ENCODE results near the gene SUSD5.
"Not testable (repeated sequence)": the region's sequence is repeated elsewhere in the genome, so short reads cannot be mapped to it uniquely, and the experiment has no call there.

SUSD5 gene

DNA sequence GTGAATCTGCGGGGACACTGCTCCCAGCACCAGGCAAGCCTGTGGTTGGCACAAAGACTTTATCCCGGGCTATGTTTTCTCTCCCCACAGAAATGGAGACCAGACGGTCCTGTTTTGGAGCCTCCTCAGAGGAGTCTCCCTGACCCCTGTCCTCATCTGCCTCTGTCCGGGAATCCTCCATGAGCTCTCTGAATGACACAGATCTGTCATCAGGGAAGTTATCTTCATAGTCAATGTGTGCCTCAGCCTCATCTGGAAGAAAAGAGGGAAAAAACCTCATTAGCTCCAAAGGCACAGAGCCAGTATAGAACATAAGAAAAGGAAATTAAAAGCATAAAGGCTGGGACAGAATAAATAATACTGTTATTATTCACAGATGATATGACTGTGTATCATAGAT, 64.8 kb downstream of the SUSD5 start:
- no peaks in the 10 kb centered on the region for H3K36me3 Mint-ChIP-seq
- H3K9me3 Mint-ChIP-seq: no peaks in the 10 kb centered on the region
- ATAC-seq (replicated peaks) (no peak), DNase-seq (no peak)
- peaks cover 4 to 6% of the 10 kb centered on the region in 2 donors for H3K4me1 Mint-ChIP-seq
- H3K27me3 Mint-ChIP-seq: peaks cover 11% of the 10 kb centered on the region in 2 donors
- no peak overlapping the region for H3K27ac Mint-ChIP-seq
- H3K4me3 Mint-ChIP-seq: no peak overlapping the region

DNA sequence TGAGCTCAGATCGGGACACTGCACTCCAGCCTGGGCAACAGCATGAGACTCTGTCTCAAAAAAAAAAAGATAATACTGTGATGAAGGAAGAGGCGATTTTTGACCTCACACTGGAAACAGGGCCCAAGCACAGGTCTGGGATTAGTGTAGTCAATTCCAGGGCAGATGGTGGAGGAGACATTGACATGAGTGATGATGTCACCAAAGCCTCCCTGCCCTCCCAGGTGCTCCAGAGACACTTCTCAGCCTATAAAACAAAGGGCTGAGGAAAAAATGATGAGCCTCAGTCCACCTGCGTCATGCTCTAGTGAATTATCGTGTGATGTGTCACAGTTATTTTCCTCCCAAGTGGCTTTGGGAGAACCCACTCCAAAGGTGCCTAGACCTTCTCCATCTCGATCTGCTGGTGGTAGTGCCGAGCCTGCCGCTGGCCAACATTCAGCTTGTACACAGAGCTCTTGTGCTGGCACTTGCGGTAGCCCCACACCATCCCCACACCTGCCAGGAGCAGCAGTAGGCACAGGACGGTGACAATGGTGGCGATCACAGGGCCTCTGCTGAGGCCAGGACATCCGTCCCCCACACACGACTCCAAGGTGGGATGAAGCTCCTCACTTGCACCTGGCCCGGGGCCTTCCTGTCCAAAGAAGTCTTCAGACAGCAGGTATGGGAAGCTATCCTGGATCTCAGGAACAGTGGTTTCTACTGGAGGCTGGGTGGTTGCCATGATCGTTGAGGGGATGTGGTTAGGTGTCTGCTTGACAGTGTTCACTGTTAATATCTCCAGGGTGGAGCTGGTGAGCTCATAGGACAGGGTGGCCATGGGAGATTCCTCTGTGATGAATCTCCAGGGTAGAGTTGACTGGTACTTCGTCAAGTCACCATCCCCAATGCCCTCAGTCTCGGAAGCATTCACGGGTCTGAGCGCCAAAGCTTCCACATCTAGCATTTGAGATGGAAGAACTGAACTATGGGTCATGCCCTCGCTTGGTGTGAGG, 65.9 kb downstream of the SUSD5 start:
- no peak for ATAC-seq (replicated peaks)
- no peaks in the 10 kb centered on the region for H3K36me3 Mint-ChIP-seq

DNA sequence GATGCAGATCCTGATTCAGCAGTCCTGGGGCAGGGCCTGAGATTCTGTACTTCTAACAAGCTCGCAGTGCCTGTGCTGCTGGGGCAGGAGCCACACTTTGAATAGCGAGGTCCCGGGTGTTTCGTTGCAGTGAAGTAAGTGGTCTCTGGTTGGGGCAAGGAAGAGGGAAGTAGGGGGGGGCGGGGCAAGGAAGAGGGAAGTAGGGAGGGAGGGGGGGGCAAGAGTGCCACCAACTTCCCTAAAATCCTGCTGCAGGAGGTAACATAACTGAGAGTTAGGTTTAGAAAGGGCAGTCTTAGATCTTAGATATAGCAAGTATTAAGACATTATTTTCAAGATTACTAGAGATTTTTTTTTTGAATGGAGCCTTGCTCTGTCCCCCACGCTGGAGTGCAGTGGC, 69.3 kb downstream of the SUSD5 start:
- ATAC-seq (replicated peaks): peak in 1 of 2 donors; percentile 27
- peak overlapping the region; percentile 27 for H3K27ac Mint-ChIP-seq
- peaks cover 0 to 8% of the 10 kb centered on the region in 2 donors for H3K36me3 Mint-ChIP-seq
- H3K27me3 Mint-ChIP-seq: peaks cover 11% of the 10 kb centered on the region in 2 donors
- DNase-seq: no peak
- H3K4me1 Mint-ChIP-seq: peaks cover 4 to 6% of the 10 kb centered on the region in 2 donors
- no peak overlapping the region for H3K4me3 Mint-ChIP-seq
- H3K9me3 Mint-ChIP-seq: no peaks in the 10 kb centered on the region

More for the DNA sequence above, 65.9 kb downstream of the SUSD5 start:
- Mint-ChIP-seq H3K27me3 (peaks cover 11% of the 10 kb centered on the region in 2 donors), H3K4me1 (peaks cover 4 to 6% of the 10 kb centered on the region in 2 donors), H3K27ac (no peak overlapping the region), H3K4me3 (no peak overlapping the region), H3K9me3 (no peaks in the 10 kb centered on the region)
- DNase-seq: no peak

DNA sequence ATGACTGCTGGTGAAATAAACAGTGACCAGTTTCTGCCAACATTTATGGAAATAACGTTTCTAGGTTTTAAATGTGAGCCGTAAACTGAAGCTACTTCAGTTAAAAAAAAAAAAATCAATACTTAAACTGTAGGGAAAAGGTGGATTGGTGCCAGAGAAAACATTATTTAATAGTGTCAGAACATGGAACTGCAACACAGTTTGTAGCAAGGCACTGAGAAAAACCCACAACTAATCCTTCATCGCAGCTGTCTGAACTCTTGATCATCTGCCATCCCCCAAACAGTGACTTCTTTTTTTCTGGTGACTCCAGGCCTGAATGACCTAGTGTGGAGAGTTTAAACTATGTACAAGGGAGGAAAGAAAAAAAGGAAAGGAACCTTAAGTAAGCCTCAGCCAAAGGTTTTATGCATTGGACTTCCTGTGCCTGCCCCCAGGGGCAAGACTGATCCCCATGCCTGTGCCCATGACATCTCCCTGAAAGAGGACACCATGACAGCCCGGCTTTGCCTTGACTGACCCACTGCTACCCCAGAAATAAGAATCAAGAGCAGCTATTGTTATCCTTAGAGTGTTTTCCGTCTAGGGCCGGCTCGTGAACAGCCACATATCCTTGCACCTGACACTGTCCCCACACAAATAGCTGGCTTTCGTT, 71.7 kb downstream of the SUSD5 start:
- Mint-ChIP-seq H3K4me1 (peaks cover 4 to 11% of the 10 kb centered on the region in 2 donors), H3K36me3 (peaks cover 13 to 30% of the 10 kb centered on the region in 2 donors), H3K9me3 (no peaks in the 10 kb centered on the region), H3K27me3 (no peaks in the 10 kb centered on the region), H3K27ac (no peak overlapping the region), H3K4me3 (no peak overlapping the region)
- DNase-seq: no peak
- ATAC-seq (replicated peaks): no peak

DNA sequence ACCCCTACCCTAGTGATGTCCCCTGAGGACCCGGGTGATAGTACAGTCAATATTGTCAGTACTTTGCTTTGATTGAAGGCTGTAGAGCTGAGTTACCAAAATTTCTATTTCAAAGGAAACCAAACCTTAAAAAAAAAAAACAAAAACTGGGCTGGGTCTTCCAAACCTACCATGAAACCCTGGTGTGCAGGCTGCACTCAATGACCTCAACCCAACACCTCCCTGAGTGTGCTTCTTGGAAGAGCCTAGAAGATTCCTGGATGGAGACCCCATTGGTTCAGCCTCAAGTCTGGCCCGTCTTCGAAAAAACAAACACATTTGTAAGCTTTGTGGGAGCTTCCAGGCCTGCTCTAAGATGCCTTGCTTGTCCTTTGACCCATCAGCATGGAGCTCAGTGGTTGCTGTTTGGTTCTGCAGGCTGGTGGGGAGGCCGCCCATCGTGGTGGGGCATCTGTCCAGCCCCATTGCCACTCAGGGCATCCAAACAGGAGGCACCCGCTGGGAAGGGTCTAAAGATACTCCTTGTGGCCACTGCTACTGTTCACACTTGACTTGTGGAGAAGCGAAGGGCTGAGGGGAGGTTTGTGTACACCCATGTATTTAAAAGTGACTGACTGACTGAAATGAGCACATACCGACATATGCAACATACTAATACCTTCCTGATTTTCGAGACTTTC, 72.6 kb downstream of the SUSD5 start:
- H3K4me1 Mint-ChIP-seq: peaks cover 4 to 11% of the 10 kb centered on the region in 2 donors

DNA sequence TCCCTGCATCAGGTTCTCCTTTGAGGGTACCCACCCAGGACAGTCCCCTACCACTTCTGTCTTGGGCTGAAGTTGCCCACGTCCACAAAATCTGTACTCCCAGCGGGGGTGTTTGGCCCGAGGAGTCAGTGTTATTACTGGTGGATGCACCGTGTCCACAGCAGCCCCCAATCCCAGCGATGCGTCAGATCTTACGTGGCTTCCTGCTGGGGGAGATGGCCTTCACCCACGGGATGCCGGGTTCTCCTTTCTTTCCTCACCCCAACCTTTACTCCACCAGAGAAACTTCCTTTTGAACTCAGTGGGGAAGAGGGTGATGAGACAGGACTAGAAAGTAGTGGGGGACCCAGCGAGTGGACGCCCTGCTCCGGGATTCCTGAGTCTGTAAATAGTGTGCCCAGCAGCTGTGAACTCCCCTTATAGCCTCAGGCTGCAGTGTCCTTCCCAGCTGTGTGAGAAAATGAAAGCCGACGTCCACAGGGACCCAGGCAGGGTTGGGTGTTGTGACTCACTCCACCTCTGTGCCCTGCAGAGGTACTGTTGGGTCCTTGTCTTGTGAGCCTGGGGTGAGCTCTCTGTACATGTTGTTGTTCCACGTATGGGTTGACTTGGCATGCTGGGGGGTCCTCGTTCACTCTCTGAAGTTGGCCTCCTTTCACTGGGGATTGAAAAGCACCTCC, 73.2 kb downstream of the SUSD5 start:
- Mint-ChIP-seq H3K27me3 (no peaks in the 10 kb centered on the region), H3K27ac (no peak overlapping the region), H3K9me3 (no peaks in the 10 kb centered on the region), H3K36me3 (peaks cover 13 to 43% of the 10 kb centered on the region in 2 donors), H3K4me1 (peaks cover 4 to 11% of the 10 kb centered on the region in 2 donors), H3K4me3 (no peak overlapping the region)
- ATAC-seq (replicated peaks) (no peak), DNase-seq (no peak)

More for the DNA sequence above, 72.6 kb downstream of the SUSD5 start:
- ATAC-seq (replicated peaks) (no peak), DNase-seq (no peak)
- Mint-ChIP-seq H3K4me3 (no peak overlapping the region), H3K27me3 (no peaks in the 10 kb centered on the region), H3K36me3 (peaks cover 13 to 37% of the 10 kb centered on the region in 2 donors), H3K27ac (no peak overlapping the region), H3K9me3 (no peaks in the 10 kb centered on the region)

DNA sequence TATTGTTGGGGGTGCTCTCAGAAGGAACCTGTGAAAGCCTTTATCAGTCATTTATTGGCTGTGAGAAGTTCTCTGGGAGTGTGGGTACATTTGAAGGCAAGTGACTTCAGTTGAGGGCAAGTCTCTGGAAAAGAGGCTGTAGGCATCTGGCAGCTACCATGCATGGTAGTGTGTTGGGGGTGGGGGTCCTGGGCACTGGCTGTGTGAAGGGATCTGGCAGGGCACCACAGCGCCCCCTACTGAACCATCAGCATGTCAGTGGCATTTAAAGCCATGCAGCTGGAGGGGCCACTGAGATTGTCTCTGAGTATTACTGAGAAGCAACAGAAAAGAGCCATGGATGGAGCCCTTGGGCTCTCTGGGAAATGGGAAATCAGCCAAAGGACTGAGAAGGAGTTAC, 74.2 kb downstream of the SUSD5 start:
- H3K27ac Mint-ChIP-seq: no peak overlapping the region
- H3K4me3 Mint-ChIP-seq: no peak overlapping the region
- no peaks in the 10 kb centered on the region for H3K9me3 Mint-ChIP-seq
- H3K27me3 Mint-ChIP-seq: no peaks in the 10 kb centered on the region
- peaks cover 13 to 43% of the 10 kb centered on the region in 2 donors for H3K36me3 Mint-ChIP-seq
- DNase-seq (no peak), ATAC-seq (replicated peaks) (no peak)
- peaks cover 4 to 10% of the 10 kb centered on the region in 2 donors for H3K4me1 Mint-ChIP-seq

DNA sequence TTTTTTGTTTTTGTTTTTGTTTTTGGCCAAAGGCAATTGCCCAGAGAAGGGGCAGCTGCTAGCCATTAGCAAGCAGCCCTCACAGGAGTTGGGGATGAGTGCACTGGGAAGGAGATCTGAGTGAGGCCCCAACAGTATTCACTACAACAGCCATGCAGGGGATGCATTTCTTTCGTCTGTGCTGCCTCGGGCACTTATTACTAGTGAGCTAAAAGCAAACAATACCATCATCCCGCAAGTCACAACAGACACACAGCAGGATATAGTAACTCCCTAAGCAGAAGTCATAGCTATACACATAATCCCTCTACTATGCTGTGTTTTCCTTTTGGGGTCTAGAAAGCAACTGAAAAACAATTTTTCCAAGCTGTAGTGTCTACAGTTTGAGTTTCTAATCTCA, 77.6 kb downstream of the SUSD5 start:
- no peak overlapping the region for H3K27ac Mint-ChIP-seq
- ATAC-seq (replicated peaks) (no peak), DNase-seq (no peak)
- H3K36me3 Mint-ChIP-seq: peaks cover 25 to 59% of the 10 kb centered on the region in 2 donors
- H3K27me3 Mint-ChIP-seq: no peaks in the 10 kb centered on the region
- H3K4me1 Mint-ChIP-seq: peaks cover 4% of the 10 kb centered on the region in 2 donors
- H3K4me3 Mint-ChIP-seq: no peak overlapping the region
- H3K9me3 Mint-ChIP-seq: no peaks in the 10 kb centered on the region

DNA sequence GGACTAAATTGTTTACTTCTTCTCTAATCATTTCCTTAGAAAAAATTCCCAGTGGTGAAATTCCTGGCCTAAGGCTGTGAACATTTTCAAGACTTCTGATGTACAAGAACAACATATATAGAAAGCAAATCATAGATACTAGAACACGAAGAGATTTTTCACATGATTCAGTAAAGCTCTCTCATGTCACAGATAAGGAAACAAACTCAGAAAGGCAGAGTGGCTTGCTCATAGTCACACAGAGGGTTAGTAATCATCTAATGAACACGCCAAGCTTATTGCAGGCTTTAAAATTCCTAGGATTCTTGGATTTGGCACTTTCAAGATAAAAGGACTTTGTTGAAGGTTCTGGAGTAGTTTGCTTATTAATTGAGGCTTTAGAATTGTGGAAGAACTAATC, 78.6 kb downstream of the SUSD5 start:
- no peaks in the 10 kb centered on the region for H3K9me3 Mint-ChIP-seq
- no peak for DNase-seq

DNA sequence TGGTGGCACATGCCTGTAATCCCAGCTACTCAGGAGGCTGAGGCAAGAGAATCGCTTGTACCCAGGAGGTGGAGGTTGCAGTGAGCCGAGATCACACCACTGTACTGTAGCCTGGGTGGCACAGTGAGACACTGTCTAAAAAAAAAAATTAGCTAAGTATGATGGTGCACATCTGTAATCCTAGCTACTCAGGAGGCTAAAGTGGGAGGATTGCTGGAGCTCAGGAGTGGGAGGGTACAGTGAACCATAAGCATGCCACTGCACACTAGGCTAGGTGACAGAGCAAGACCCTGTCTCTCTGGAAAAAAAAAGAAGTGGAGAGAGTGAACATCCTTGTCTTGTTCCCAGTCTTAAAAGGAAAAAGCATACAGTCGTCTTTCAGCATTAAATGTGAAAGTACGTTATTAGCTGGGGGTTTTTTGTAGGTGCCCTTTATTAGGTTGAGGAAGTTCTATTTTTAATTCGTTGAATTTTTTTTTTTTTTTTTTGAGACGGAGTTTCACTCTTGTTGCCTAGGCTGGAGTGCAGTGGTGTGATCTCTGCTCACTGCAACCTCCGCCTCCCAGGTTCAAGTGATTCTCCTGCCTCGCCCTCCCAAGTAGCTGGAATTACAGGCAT, 79.5 kb downstream of the SUSD5 start:
- peak; percentile 58 to 82 for ATAC-seq (replicated peaks)
- not testable (repeated sequence) for H3K27me3 Mint-ChIP-seq, DNase-seq, H3K4me1 Mint-ChIP-seq, H3K9me3 Mint-ChIP-seq
- H3K4me3 Mint-ChIP-seq: peak overlapping the region; percentile 23 to 50
- H3K36me3 Mint-ChIP-seq: peaks cover 34 to 65% of the 10 kb centered on the region in 2 donors
- peak overlapping the region; percentile 51 for H3K27ac Mint-ChIP-seq

More for the DNA sequence above, 78.6 kb downstream of the SUSD5 start:
- no peak overlapping the region for H3K4me3 Mint-ChIP-seq
- no peak overlapping the region for H3K27ac Mint-ChIP-seq
- H3K4me1 Mint-ChIP-seq: peaks cover 4% of the 10 kb centered on the region in 2 donors
- no peak for ATAC-seq (replicated peaks)
- H3K27me3 Mint-ChIP-seq: no peaks in the 10 kb centered on the region
- peaks cover 32 to 63% of the 10 kb centered on the region in 2 donors for H3K36me3 Mint-ChIP-seq

DNA sequence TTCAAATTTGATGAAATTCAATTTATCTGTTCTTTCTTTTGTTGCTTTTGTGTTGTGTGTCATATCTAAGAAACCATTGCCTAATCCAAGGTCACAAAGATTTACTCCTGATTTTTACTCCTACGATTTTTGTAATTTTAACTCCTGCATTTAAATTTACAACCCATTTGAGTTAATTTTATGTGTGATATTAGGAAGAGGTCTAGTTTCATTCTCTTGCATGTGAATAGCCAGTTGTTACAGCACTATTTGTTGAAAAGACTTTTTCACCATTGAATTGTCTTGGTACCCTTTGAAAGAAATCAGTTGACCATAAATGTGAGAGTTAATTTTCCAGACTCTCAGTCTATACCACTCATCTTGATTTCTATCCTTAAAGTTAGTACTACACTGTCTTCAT, 80.9 kb downstream of the SUSD5 start:
- Mint-ChIP-seq H3K4me1 (peaks cover 0 to 4% of the 10 kb centered on the region in 2 donors), H3K4me3 (no peak overlapping the region), H3K27me3 (no peaks in the 10 kb centered on the region), H3K9me3 (no peaks in the 10 kb centered on the region), H3K27ac (no peak overlapping the region), H3K36me3 (peaks cover 28 to 58% of the 10 kb centered on the region in 2 donors)
- DNase-seq (no peak), ATAC-seq (replicated peaks) (no peak)

DNA sequence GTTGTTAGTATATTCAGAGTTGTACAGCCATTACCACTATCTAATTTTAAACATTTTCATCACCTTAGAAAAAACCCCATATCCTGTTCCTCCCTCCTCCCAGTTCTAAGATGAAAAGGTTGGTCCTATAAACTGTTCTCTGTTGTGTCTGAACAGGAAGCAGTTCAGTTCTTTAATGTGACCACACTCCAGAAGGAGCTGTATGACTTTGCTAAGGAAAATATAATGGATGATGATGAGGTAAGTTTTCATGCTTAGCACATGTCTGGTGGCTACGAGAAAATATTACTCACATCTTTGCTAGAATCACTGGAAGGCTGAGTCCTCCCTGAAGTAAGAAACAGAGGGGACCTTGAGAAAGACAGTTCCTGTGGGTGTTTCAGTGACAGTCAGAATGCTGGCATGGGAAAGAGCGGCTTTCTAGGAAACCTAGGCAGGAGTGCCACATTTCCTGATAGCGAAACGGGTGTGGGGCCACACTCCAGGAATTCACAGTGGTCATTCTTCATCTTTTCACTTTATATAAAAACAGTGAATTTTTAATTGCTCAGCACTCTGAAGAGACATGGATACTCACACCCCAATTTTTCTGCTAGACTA, 84.5 kb downstream of the SUSD5 start:
- Mint-ChIP-seq H3K4me1 (peaks cover 3 to 6% of the 10 kb centered on the region in 2 donors), H3K36me3 (peaks cover 28 to 48% of the 10 kb centered on the region in 2 donors), H3K9me3 (no peaks in the 10 kb centered on the region), H3K27me3 (no peaks in the 10 kb centered on the region), H3K27ac (no peak overlapping the region), H3K4me3 (no peak overlapping the region)
- ATAC-seq (replicated peaks): peak in 1 of 2 donors; percentile 33
- DNase-seq: no peak

DNA sequence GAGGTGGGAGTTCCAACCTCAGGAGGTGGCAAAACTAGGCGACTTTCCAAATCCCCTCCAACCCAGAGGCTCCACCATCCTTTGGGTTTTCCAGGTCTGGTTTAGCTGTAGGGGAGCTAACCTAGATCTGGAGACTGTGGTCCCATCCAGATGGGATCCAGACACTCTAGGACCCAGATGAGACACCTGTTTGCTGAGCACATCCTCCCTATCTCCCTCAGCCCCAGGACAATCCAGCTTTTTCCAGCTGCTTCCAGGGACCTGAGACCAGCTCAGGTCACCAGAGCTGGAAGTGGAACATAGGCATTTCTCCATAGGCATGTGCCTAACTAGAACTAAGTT, 86.6 kb downstream of the SUSD5 start:
- H3K4me1 Mint-ChIP-seq: peaks cover 0 to 6% of the 10 kb centered on the region in 2 donors
- DNase-seq (no peak), ATAC-seq (replicated peaks) (no peak)
- H3K36me3 Mint-ChIP-seq: peaks cover 25 to 46% of the 10 kb centered on the region in 2 donors
- H3K27me3 Mint-ChIP-seq: no peaks in the 10 kb centered on the region
- H3K27ac Mint-ChIP-seq: no peak overlapping the region
- H3K9me3 Mint-ChIP-seq: no peaks in the 10 kb centered on the region
- H3K4me3 Mint-ChIP-seq: no peak overlapping the region
